NCI-H1417 (cell line): ENCODE data around the gene HLA-DQA1.
"Not testable (repeated sequence)": the region's sequence is repeated elsewhere in the genome, so short reads cannot be mapped to it uniquely, and the experiment has no call there.

ENCODE experiments used
- DNase-seq, 3 experiments: peaks; one replicate each; lab custom pipeline; 2025; lab: John Stamatoyannopoulos, UW

Gene HLA-DQA1

GRCh38 chr6:32659856-32660595 lies 22.8 kb downstream of the HLA-DQA1 start:
- DNase-seq = no peak

DNA sequence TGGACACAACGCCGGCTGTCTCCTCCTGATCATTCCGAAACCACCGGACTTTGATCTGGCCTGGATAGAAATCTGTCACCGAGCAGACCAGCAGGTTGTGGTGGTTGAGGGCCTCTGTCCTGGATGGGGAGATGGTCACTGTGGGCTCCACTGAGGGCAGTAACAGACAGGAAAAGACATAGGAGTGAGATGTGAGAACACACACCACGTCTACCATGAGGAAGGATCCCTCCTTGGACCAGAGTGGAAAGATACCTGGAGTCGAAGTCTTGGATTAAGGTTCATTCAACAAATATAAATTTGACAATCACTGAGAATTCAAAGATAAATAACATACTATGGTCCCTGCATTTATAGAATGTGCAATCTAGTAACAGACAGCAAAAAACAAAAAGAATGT lies 24.9 kb downstream of the HLA-DQA1 start:
- no peak for DNase-seq

- no peak for DNase-seq
These were observed 25.6 kb downstream of the HLA-DQA1 start for GRCh38 chr6:32662836-32663235.

- no peak for DNase-seq
These were observed 27.1 kb downstream of the HLA-DQA1 start for GRCh38 chr6:32664354-32664753.

DNA sequence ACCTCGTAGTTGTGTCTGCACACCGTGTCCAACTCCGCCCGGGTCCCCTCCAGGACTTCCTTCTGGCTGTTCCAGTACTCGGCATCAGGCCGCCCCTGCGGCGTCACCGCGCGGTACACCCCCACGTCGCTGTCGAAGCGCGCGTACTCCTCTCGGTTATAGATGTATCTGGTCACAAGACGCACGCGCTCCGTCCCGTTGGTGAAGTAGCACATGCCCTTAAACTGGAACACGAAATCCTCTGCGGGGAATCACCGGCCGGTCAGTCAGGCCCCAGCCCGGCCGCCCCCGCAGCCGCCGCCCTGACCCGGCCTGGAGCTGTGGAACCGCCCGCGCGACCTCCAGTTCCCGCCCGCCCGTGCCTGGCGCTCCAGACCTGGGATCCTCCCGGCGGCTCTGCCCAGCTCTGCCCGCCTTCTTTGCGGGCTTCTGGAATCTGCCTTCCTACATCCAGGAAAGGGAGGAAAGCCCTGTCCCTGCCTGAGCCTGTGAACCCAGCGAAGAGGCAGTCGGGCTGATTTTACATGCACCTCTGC lies 27.7 kb downstream of the HLA-DQA1 start:
- DNase-seq = peak in 1 of 3 experiments; percentile 43

- no peak for DNase-seq
These were observed 28.5 kb downstream of the HLA-DQA1 start for GRCh38 chr6:32665661-32666060.

GRCh38 chr6:32666420-32667300 lies 29.5 kb downstream of the HLA-DQA1 start, which contains the start of gene HLA-DQB1:
TSS of gene HLA-DQB1 (minus strand) at chr6:32666657. CDS start at chr6:32666607, 50 bp downstream.
- DNase-seq = peak; percentile 0 to 82 (median 5)

GRCh38 chr6:32668226-32668747 lies 31.1 kb downstream of the HLA-DQA1 start:
- DNase-seq = peak in 1 of 3 experiments; percentile 72

DNA sequence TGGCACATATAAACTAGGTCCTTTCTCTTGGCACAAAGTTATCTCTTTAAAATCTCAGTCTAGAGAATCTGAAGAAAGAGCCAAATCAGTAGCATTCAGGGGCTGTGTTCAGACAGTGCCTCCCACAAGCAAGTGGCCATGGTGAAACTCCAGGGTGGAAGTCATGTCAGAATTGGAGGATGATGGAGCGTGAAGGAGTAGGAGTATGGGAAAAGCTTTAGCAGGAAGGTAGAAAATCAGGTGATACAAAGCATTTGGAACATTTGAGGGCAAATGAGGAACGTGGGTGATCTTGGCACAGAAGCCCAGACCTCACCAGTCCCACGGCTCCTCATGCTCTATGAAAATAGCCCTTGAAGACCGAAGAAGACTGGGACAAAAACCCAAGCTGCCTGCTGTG lies 32.0 kb downstream of the HLA-DQA1 start:
- DNase-seq = no peak

GRCh38 chr6:32669893-32670292 lies 32.7 kb downstream of the HLA-DQA1 start:
- DNase-seq = no peak

GRCh38 chr6:32671908-32672307 lies 34.7 kb downstream of the HLA-DQA1 start:
- not testable (repeated sequence) for DNase-seq

GRCh38 chr6:32674123-32674522 lies 36.9 kb downstream of the HLA-DQA1 start:
- not testable (repeated sequence) for DNase-seq

DNA sequence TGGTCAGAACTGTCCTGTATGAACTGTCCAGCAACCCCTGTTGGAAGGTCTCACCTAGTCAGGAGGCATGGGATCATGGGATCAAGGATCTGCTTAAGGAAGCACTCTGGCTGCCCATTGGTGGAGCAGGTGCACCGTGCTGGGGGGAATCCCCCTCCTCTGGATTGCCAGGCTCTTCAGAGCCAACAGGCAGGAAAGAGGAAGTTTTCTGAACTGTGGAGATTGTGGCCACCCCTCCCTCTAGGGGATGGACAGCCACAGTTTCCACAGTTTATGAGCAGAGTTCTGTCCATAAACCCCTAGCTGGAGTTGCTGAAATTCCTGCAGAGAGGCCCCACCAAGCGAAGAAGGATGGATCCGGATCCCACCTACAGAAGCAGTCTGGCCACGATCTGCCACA lies 42.3 kb downstream of the HLA-DQA1 start:
- no peak for DNase-seq

GRCh38 chr6:32680055-32680454 lies 42.8 kb downstream of the HLA-DQA1 start:
- no peak for DNase-seq

DNA sequence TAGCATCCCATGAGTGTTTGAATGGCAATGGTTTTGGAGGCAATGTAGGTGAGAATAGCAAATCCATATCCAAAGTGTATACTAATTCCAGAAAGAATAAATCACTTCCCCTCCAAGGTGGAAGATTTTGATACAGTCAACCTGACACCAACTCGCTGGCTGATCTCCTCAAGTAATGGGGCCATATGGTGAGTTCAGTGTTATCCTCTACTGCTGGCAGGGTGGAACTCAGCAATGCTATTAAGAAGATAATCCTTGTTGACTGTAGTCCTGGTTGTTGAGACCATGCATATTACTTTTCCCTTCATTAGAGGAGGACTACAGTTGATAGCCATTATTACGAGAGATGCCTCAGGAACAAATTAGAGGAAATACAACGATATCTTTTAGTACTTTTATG lies 47.0 kb downstream of the HLA-DQA1 start:
- no peak for DNase-seq

- DNase-seq = peak in 1 of 3 experiments; percentile 13
These were observed 48.4 kb downstream of the HLA-DQA1 start for GRCh38 chr6:32685603-32686002.

GRCh38 chr6:32689531-32690501 lies 52.6 kb downstream of the HLA-DQA1 start:
- DNase-seq = no peak

GRCh38 chr6:32692019-32692418 lies 54.8 kb downstream of the HLA-DQA1 start:
- peak in 1 of 3 experiments; percentile 31 for DNase-seq
